ENCODE measurements around the gene ACTL8. TPM values are rescaled to one million over a fixed set of nuclear protein-coding genes. Genes with fewer than 3 reads are reported as not detected.

ACTL8 gene
- total and polyA plus RNA-seq, 10 donors, result not detected

DNA sequence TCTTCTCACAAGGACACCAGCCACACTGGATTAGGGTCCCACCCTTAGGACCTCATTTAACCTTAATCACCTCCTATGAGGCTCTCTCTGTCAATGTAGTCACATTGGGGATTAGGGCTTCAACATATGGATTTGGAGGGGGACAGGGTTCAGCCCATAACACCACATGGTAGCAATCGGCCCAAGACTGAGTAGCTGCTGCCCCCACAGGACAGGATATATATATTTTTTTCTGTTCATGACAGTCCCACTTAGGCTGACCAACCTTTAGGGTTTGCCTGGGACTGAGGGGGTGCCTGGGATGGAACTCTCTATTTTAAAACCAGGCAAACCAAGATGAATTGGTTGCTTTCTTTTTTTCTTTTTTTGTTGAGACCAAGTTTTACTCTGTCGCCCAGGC, 8.2 kb upstream of the ACTL8 start:
- Histone ChIP-seq H3K27me3 (replicated peaks in 1 of 7) (peaks cover 0 to 42% (median 0%) of the 10 kb centered on the region in 7 donors), H3K36me3 (no peaks in the 10 kb centered on the region), H3K4me3 (no peak overlapping the region), H3K9me3 (peaks cover 0 to 2% (median 0%) of the 10 kb centered on the region in 8 donors), H3K27ac (no peak overlapping the region), H3K4me1 (no peaks in the 10 kb centered on the region)
- no peak for DNase-seq
- intact Hi-C loops (cut with DNase I; ENCODE audit: low total_unique reads), result no loop called here
- TF ChIP-seq, protein P1, sequence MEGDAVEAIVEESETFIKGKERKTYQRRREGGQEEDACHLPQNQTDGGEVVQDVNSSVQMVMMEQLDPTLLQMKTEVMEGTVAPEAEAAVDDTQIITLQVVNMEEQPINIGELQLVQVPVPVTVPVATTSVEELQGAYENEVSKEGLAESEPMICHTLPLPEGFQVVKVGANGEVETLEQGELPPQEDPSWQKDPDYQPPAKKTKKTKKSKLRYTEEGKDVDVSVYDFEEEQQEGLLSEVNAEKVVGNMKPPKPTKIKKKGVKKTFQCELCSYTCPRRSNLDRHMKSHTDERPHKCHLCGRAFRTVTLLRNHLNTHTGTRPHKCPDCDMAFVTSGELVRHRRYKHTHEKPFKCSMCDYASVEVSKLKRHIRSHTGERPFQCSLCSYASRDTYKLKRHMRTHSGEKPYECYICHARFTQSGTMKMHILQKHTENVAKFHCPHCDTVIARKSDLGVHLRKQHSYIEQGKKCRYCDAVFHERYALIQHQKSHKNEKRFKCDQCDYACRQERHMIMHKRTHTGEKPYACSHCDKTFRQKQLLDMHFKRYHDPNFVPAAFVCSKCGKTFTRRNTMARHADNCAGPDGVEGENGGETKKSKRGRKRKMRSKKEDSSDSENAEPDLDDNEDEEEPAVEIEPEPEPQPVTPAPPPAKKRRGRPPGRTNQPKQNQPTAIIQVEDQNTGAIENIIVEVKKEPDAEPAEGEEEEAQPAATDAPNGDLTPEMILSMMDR (IDR thresholded peaks at IDR 0.05 in 8 of 11, conservative IDR thresholded peaks at IDR 0.05 in 3 of 11), result no peak
- no peak for TF ChIP-seq POLR2AphosphoS5 (IDR thresholded peaks at IDR 0.05)
- no peak for TF ChIP-seq POLR2A (IDR thresholded peaks at IDR 0.05)
- WGBS, 5 donors, result 75 to 80% (median 77%) methylated on average over 2 of the region's 2 CpGs

DNA sequence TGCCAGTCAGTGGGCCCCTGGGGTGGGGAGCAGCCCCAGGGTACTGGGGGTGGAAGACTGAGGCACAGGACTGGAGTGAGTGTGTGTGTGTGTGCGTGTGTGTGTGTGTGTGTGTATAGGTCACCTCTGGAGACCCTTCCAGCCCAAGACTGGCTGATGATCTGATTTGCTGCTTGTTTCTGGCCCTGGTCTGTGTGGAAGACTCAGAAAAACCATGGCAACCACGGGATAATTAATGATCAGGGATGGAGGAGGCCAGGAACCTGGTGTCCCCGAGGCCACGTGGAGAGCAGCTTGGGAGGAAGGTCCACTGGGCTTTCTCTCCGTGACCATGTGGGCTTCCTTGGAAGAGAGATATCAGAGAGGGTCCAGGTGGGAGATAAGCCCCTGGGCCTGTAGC, 4.8 kb upstream of the ACTL8 start:
- Histone ChIP-seq H3K27ac (no peak overlapping the region), H3K4me1 (no peaks in the 10 kb centered on the region), H3K36me3 (no peaks in the 10 kb centered on the region), H3K27me3 (replicated peaks in 1 of 7) (peaks cover 0 to 30% (median 0%) of the 10 kb centered on the region in 7 donors), H3K9me3 (peaks cover 4 to 23% (median 20%) of the 10 kb centered on the region in 8 donors), H3K4me3 (no peak overlapping the region)
- TF ChIP-seq POLR2A (IDR thresholded peaks at IDR 0.05) (no peak), POLR2AphosphoS5 (IDR thresholded peaks at IDR 0.05) (no peak)
- TF ChIP-seq, protein P1 (IDR thresholded peaks at IDR 0.05 in 8 of 11, conservative IDR thresholded peaks at IDR 0.05 in 3 of 11), result no peak
- WGBS, 5 donors, result 67 to 88% (median 77%) methylated on average over 5 of the region's 5 CpGs
- intact Hi-C loops (cut with DNase I; ENCODE audit: low total_unique reads), result no loop called here
- peak; percentile 9 for DNase-seq

DNA sequence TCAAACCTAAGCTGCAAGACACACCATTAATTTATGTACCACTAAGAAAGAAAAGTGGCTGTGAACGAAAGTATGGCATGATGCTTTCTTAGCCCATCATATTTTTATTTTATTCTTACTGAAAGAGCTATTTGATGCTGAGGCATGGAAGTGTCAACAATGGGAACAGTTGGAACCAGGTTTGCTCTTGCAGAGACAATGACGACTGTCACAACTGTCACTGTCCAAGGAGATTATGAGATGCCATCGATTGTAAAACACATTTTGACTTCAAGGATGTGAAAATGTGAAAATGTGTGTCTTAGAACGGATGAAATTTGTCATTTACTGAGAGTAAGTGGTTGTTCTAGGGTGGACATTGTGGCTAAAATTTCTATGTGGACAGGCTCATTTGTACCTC, 2.8 kb upstream of the ACTL8 start:
- Histone ChIP-seq H3K4me1 (no peaks in the 10 kb centered on the region), H3K4me3 (no peak overlapping the region), H3K36me3 (no peaks in the 10 kb centered on the region), H3K9me3 (peaks cover 4 to 41% (median 40%) of the 10 kb centered on the region in 8 donors), H3K27ac (no peak overlapping the region), H3K27me3 (replicated peaks in 1 of 7) (peaks cover 0 to 17% (median 0%) of the 10 kb centered on the region in 7 donors)
- TF ChIP-seq POLR2AphosphoS5 (IDR thresholded peaks at IDR 0.05) (no peak), POLR2A (IDR thresholded peaks at IDR 0.05) (no peak)
- TF ChIP-seq, protein P1 (IDR thresholded peaks at IDR 0.05 in 8 of 11, conservative IDR thresholded peaks at IDR 0.05 in 3 of 11), result no peak
- 59 to 80% (median 74%) methylated on average over 4 of the region's 4 CpGs for WGBS, 5 donors
- intact Hi-C loops (cut with DNase I; ENCODE audit: low total_unique reads), result no loop called here
- no peak for DNase-seq

DNA sequence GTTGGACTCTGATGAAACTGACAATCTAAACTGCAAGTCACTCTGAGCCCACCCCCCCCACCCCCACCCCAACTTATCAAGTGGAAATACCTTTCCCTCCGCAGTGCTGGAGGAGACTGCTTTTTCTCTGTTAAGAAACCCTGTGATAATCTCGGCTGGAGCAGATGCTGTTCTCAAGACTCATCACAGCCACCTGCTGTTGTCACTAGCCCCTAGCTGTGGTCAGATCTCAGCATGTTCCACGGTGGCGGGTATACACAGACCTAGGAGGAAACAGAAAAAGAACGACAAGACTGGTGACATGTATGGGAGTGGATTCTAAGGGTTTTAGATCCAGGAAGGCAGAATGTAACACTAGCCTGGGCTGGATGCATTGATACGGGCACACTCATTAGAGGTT, 2.3 kb downstream of the ACTL8 start:
- DNase-seq, result no peak
- no peaks in the 10 kb centered on the region for H3K36me3 ChIP-seq
- TF ChIP-seq POLR2A (IDR thresholded peaks at IDR 0.05), result no peak
- no peak for TF ChIP-seq POLR2AphosphoS5 (IDR thresholded peaks at IDR 0.05)
- TF ChIP-seq, protein P1 (IDR thresholded peaks at IDR 0.05 in 8 of 11, conservative IDR thresholded peaks at IDR 0.05 in 3 of 11), result no peak
- no peak overlapping the region for H3K4me3 ChIP-seq
- intact Hi-C loops (cut with DNase I; ENCODE audit: low total_unique reads), result no loop called here
- no peaks in the 10 kb centered on the region for H3K4me1 ChIP-seq
- H3K27ac ChIP-seq, result no peak overlapping the region
- peaks cover 17 to 86% (median 79%) of the 10 kb centered on the region in 8 donors for H3K9me3 ChIP-seq
- WGBS, 5 donors, result 82 to 88% (median 86%) methylated on average over 6 of the region's 6 CpGs
- peaks cover 0 to 3% (median 0%) of the 10 kb centered on the region in 7 donors for H3K27me3 ChIP-seq (replicated peaks in 1 of 7)
